GM12872 (cell line): Measurements from ENCODE around the gene DNAH9.

ENCODE experiments used
- TF ChIP-seq, protein P1 (sequence below): IDR thresholded peaks from 3 replicates; pipeline ENCODE4 v1.5.1; 2011; ENCODE audit warnings: low read depth, mild to moderate bottlenecking, low read length, moderate library complexity; ENCODE audit not compliant: insufficient read depth

Gene DNAH9

DNA sequence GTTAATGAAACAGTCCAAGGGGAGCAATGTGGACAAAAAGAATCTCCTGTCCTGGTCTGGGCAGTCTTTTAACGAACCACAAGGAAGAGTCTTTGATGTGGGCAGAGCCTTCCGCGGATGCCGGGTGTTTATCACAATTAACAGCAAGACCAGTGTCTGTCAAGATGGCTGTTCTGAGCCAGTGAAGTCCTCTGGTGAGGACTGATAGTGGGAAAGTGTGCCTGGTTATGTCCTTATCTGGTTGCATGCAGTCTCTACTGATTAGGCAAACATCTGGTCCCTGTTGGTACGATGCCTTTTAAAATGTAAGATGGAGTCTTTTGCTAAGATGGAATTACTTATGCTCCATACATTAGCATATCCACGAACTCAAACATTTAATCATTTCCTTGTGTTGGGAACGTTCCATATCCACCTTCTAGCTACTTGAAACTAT, 310.5 kb downstream of the DNAH9 start:
- TF ChIP-seq, protein P1, sequence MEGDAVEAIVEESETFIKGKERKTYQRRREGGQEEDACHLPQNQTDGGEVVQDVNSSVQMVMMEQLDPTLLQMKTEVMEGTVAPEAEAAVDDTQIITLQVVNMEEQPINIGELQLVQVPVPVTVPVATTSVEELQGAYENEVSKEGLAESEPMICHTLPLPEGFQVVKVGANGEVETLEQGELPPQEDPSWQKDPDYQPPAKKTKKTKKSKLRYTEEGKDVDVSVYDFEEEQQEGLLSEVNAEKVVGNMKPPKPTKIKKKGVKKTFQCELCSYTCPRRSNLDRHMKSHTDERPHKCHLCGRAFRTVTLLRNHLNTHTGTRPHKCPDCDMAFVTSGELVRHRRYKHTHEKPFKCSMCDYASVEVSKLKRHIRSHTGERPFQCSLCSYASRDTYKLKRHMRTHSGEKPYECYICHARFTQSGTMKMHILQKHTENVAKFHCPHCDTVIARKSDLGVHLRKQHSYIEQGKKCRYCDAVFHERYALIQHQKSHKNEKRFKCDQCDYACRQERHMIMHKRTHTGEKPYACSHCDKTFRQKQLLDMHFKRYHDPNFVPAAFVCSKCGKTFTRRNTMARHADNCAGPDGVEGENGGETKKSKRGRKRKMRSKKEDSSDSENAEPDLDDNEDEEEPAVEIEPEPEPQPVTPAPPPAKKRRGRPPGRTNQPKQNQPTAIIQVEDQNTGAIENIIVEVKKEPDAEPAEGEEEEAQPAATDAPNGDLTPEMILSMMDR, result no peak

DNA sequence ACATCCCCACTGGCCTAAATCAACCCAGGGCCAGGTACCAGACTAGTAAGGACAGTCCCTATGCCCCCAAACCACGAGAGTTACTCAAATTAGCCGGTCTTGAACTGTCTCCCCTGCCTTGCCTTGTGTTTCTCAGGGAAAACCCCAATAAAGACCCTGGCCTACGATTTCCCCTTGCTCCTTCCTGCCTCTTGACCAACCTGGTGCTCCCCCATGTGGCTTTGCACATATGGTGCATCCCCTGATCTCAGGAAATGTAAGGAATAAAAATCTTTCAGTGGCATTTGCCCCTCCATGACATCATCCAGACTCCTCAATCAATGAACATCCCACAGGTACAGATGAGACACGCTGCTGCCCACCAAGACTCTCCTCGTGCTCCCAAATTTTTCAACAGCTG, 311.1 kb downstream of the DNAH9 start:
- TF ChIP-seq, protein P1, result no peak

DNA sequence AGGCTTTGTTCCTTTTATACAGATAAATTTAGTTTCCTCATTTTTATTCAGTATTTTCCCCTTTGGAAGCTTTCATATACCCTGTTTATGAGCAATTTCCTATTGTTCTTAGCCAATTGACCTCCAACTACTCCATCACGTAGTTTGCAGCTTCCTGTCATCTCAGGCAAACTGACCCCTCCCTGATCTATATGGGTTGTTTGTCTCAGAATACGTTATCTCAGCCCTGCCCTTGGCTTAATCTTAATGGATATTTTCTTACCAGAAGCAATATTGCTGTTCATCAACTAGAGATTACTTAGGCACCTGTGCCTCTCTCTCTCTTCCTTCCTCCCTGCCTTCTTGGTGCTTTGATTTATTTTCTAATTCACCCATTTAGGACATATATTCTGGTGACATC, 317.8 kb downstream of the DNAH9 start:
- TF ChIP-seq, protein P1, result no peak

DNA sequence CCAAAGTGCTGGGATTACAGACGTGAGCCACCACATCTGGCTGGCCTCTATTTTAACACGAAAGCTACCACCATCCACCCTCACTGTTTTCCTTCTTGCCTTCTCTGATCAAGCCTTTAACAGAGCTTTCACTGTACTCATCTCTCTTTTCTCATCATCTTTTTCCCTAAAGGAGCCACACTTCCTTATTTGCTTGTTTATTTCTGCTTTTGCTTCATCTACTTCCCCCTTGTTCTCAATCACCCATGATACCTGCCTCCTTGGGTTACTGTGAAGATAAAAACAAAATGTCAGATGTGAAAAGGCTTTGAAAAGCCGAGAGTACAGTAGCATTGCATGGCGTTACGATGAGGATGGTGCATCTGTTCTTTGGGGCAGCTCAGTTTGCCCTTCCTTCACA, 319.1 kb downstream of the DNAH9 start:
- TF ChIP-seq, protein P1, result no peak

DNA sequence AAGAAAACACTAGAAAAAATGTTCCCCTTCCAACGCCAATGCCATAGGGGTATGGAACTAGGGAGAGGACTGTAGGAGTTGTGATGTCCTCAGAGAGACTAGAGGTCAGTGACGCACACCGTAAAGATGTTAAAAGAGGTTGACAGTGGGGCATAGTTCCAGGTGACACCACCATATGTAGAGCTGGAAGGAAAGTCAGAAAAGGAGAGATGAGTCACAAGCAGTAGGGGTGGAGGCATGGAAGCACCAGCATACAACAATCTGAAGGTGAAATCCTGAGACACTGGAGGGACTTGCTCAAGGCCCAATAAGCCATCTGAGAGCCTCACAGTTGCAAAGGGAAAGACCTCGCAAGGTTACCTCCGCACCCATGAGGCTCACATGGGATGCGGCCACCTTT, 323.0 kb downstream of the DNAH9 start:
- TF ChIP-seq, protein P1, result no peak

DNA sequence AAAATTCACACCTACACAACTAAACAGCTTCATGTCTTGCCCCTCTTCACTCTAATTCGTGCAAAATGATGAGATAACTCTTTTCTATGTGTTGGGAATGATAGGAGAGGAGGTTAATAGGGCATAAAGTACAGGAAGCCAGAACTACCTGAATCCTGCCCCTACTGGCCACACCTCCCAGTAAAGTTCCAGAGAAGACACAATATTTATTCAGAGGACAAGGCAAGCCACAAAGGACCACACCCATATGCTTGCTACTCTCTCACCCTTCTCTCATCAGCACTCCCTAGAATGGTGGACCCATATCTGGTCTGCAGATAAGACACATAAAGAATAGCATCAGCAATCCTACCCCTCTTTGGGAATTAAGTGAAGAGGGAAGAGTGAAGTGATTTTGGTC, 324.4 kb downstream of the DNAH9 start:
- TF ChIP-seq, protein P1, result no peak

DNA sequence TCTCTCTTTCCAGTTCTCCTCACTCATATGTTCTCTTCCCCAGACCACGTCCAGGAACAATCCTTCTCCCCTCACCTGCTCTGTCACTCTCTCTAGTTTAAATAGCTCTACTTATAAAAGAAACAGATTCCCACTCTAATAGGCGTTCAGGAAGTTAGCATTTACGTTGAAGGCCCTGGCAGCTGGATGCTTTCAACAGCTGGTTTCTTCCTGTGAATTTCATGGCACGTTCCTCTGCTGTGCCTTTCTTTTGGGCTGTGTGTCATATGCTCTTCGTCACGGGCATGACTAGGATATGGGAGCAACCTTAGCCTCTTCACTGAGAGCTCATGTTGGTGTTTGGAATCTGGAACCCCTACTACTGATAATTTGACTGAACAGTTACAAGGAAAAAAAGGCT, 325.8 kb downstream of the DNAH9 start:
- TF ChIP-seq, protein P1, result no peak
